22Rv1 (cell line): ENCODE measurements around the gene RIT2.

Source experiments
- CTCF ChIP-seq: fragments of 450-650 bp; IDR thresholded peaks from 2 replicates; pipeline ENCODE4 v1.5.1; 2017; ENCODE audit warnings: mild to moderate bottlenecking
- ZFX ChIP-seq: fragments of 450-650 bp; IDR thresholded peaks from 2 replicates; pipeline ENCODE4 v1.6.1; 2017; ENCODE audit warnings: antibody characterized with exemption, borderline replicate concordance

GRCh38 chr18:42959528-42959927 is 156.0 kb downstream of the RIT2 start:
- TF ChIP-seq ZFX (no peak), CTCF (no peak)
